ENCODE results near the gene SIRT6. TPM values are rescaled to one million over a fixed set of nuclear protein-coding genes. Genes with fewer than 3 reads are reported as not detected.
"Not testable (repeated sequence)": the region's sequence is repeated elsewhere in the genome, so short reads cannot be mapped to it uniquely, and the experiment has no call there.

Gene SIRT6
- total and polyA plus RNA-seq, 12 donors, result 7.9 to 26.9 (median 12.0) TPM

DNA sequence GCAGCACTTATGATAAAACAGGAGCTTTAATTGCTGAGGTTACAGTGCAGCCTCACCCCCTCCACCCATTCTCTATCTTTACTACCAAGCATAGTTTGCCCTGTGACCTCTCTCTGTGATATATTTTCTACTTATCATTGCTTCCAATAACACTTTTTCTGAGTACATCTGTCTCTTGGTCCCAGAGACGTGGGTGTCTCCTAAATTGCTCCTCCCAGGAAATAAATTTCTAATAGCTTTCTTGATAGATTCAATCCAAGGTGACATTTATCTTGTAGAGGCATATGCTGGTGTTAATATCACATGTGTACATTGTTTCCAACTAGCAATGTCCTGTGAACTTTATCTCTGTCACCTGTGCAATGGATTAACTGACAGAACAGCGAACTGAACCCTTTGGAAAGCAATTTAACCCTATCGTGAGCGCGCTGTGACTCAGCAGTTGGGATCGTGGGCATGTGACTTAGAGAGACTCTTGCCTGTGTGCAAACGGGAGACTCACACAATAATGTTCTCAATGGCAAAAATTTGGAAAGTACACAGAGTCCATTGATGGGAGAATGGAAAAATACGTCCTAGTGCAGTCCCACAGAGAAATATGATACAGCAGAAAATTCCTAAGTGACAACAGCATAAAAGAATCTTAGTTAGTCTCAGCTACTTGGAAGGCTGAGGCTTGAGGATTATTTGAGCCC lies 51.5 kb downstream of the SIRT6 start:
- no peaks in the 10 kb centered on the region for H3K36me3 ChIP-seq
- WGBS, 2 donors, result 39% methylated on average over 8 of the region's 8 CpGs
- DNase-seq (no peak), ATAC-seq (no peak)
- no peak for TF ChIP-seq CTCF (IDR thresholded peaks at IDR 0.05)
- H3K4me3 ChIP-seq, result no peak overlapping the region
- no peak overlapping the region for H3K27ac ChIP-seq
- no peaks in the 10 kb centered on the region for H3K4me1 ChIP-seq
- H3K9me3 ChIP-seq, result no peaks in the 10 kb centered on the region
- H3K27me3 ChIP-seq, result peaks cover 0 to 9% (median 0%) of the 10 kb centered on the region in 7 donors
- intact Hi-C loops (cut with DNase I), result no loop called here

- H3K36me3 ChIP-seq, H3K9me3 ChIP-seq, ATAC-seq, H3K27ac ChIP-seq, H3K4me1 ChIP-seq, H3K4me3 ChIP-seq, DNase-seq, H3K27me3 ChIP-seq: not testable (repeated sequence)
- intact Hi-C loops (cut with DNase I), result loop anchor here in 1 of 10 donors (5.0 kb wide), 1 partner anchor 1018 kb away; no protein-coding TSS in a partner anchor
- 86 to 93% methylated on average over 7 of the region's 7 CpGs for WGBS, 2 donors
Measured at GRCh38 chr19:4129050-4129449, 53.3 kb downstream of the SIRT6 start.

GRCh38 chr19:4127322-4127721 lies 55.0 kb downstream of the SIRT6 start:
- H3K27me3 ChIP-seq, H3K36me3 ChIP-seq, H3K27ac ChIP-seq, DNase-seq, H3K4me3 ChIP-seq, H3K9me3 ChIP-seq, ATAC-seq: not testable (repeated sequence)
- 85 to 87% methylated on average over 4 of the region's 4 CpGs for WGBS, 2 donors
- peaks cover 6 to 17% (median 16%) of the 10 kb centered on the region in 9 donors for H3K4me1 ChIP-seq
- intact Hi-C loops (cut with DNase I), result loop anchor here in 1 of 10 donors (5.0 kb wide), 1 partner anchor 1020 kb away; no protein-coding TSS in a partner anchor

GRCh38 chr19:4124638-4125037 lies 57.7 kb downstream of the SIRT6 start:
- H3K36me3 ChIP-seq, result peaks cover 0 to 11% (median 0%) of the 10 kb centered on the region in 9 donors
- WGBS, 2 donors, result 49 to 59% methylated on average over 8 of the region's 8 CpGs
- H3K27ac ChIP-seq, result peak overlapping the region in 8 of 10 donors; percentile 58 to 91 (median 74)
- TF ChIP-seq CTCF (IDR thresholded peaks at IDR 0.05), result no peak
- intact Hi-C loops (cut with DNase I), result loop anchor here in 2 of 10 donors (5.0 kb wide), 4 partner anchors 47 to 1023 kb away; partner anchors contain the start of genes EEF2 (in 1 of the 2) and PIAS4 (in 1 of the 2)
- no peaks in the 10 kb centered on the region for H3K27me3 ChIP-seq
- no peak for ATAC-seq
- peak overlapping the region in 9 of 10 donors; percentile 60 to 88 (median 68) for H3K4me3 ChIP-seq
- DNase-seq, result no peak
- peaks cover 6 to 33% (median 23%) of the 10 kb centered on the region in 9 donors for H3K4me1 ChIP-seq
- H3K9me3 ChIP-seq, result no peaks in the 10 kb centered on the region

Other genes with a start within 250 kb of the SIRT6 start
- gene NMRK2, start 249.5 kb downstream of the SIRT6 start, total RNA-seq, result 1,000 to 10,000 TPM in 1 of 10 donors, 100 to 1,000 TPM in 9; 241 to 2,570 (median 640) TPM
- gene NMRK2, start 249.5 kb downstream of the SIRT6 start, polyA plus RNA-seq, result 1,000 to 10,000 TPM; 1,128 to 1,168 TPM
- gene DAPK3, start 211.5 kb downstream of the SIRT6 start, total RNA-seq, result 100 to 1,000 TPM in 5 of 10 donors, 10 to 100 TPM in 5; 72.5 to 222 (median 99.5) TPM
- gene DAPK3, start 211.5 kb downstream of the SIRT6 start, polyA plus RNA-seq, result 100 to 1,000 TPM; 140 to 214 TPM
- gene EEF2, start 197.1 kb downstream of the SIRT6 start, total RNA-seq, result 1,000 to 10,000 TPM; 1,845 to 2,887 (median 2,645) TPM
- 1,000 to 10,000 TPM in 1 of 2 donors, 100 to 1,000 TPM in 1; 704 to 1,279 TPM for gene EEF2, start 197.1 kb downstream of the SIRT6 start, polyA plus RNA-seq
- 10 to 100 TPM; 11.5 to 22.8 (median 14.3) TPM for gene PIAS4, start 174.8 kb downstream of the SIRT6 start, total RNA-seq
- 10 to 100 TPM in 1 of 2 donors, 1 to 10 TPM in 1; 8.5 to 10.5 TPM for gene PIAS4, start 174.8 kb downstream of the SIRT6 start, polyA plus RNA-seq
- 10 to 100 TPM; 20.3 to 40.5 (median 26.3) TPM for gene ZBTB7A, start 115.7 kb downstream of the SIRT6 start, total RNA-seq
- 10 to 100 TPM in 1 of 2 donors, 1 to 10 TPM in 1; 9.6 to 13.2 TPM for gene ZBTB7A, start 115.7 kb downstream of the SIRT6 start, polyA plus RNA-seq
- gene MAP2K2, start 58.4 kb downstream of the SIRT6 start, total RNA-seq, result 100 to 1,000 TPM in 5 of 10 donors, 10 to 100 TPM in 5; 91.5 to 155 (median 101) TPM
- 100 to 1,000 TPM; 163 to 288 TPM for gene MAP2K2, start 58.4 kb downstream of the SIRT6 start, polyA plus RNA-seq
- gene CREB3L3, start 28.9 kb downstream of the SIRT6 start, total RNA-seq, result not detected
- under 1 TPM in 1 of 2 donors, not detected in 1; 0.01 TPM for gene CREB3L3, start 28.9 kb downstream of the SIRT6 start, polyA plus RNA-seq
- gene ANKRD24, start 126 bp upstream of the SIRT6 start, total RNA-seq, result 1 to 10 TPM in 1 of 10 donors, under 1 TPM in 9; 0.12 to 1.0 (median 0.29) TPM
- gene ANKRD24, start 126 bp upstream of the SIRT6 start, polyA plus RNA-seq, result under 1 TPM; 0.14 to 0.66 TPM
- gene EBI3, start 47.0 kb upstream of the SIRT6 start, total RNA-seq, result 1 to 10 TPM in 2 of 10 donors, under 1 TPM in 4, not detected in 4; 0.49 to 2.2 (median 0.81) TPM
- gene EBI3, start 47.0 kb upstream of the SIRT6 start, polyA plus RNA-seq, result 1 to 10 TPM in 1 of 2 donors, under 1 TPM in 1; 0.73 to 2.4 TPM
- 10 to 100 TPM in 6 of 10 donors, 1 to 10 TPM in 4; 7.9 to 11.9 (median 10.4) TPM for gene YJU2, start 64.5 kb upstream of the SIRT6 start, total RNA-seq
- 10 to 100 TPM; 29.2 to 32.8 TPM for gene YJU2, start 64.5 kb upstream of the SIRT6 start, polyA plus RNA-seq
- gene SHD, start 96.7 kb upstream of the SIRT6 start, total RNA-seq, result under 1 TPM in 3 of 10 donors, not detected in 7; 0.17 to 0.37 (median 0.30) TPM
- gene SHD, start 96.7 kb upstream of the SIRT6 start, polyA plus RNA-seq, result under 1 TPM in 1 of 2 donors, not detected in 1; 0.03 TPM
- gene TMIGD2, start 119.8 kb upstream of the SIRT6 start, total RNA-seq, result under 1 TPM in 1 of 10 donors, not detected in 9; 0.35 TPM
- under 1 TPM in 1 of 2 donors, not detected in 1; 0.07 TPM for gene TMIGD2, start 119.8 kb upstream of the SIRT6 start, polyA plus RNA-seq
- gene FSD1, start 122.0 kb upstream of the SIRT6 start, total RNA-seq, result under 1 TPM in 1 of 10 donors, not detected in 9; 0.25 TPM
- gene FSD1, start 122.0 kb upstream of the SIRT6 start, polyA plus RNA-seq, result under 1 TPM in 1 of 2 donors, not detected in 1; 0.10 TPM
- 1 to 10 TPM in 9 of 10 donors, under 1 TPM in 1; 0.56 to 9.1 (median 2.6) TPM for gene STAP2, start 156.3 kb upstream of the SIRT6 start, total RNA-seq
- gene STAP2, start 156.3 kb upstream of the SIRT6 start, polyA plus RNA-seq, result 1 to 10 TPM; 2.1 to 2.2 TPM
- gene MPND, start 161.0 kb upstream of the SIRT6 start, total RNA-seq, result 10 to 100 TPM; 18.7 to 26.6 (median 20.9) TPM
- gene MPND, start 161.0 kb upstream of the SIRT6 start, polyA plus RNA-seq, result 10 to 100 TPM; 15.2 to 25.2 TPM
- gene SH3GL1, start 218.0 kb upstream of the SIRT6 start, total RNA-seq, result 10 to 100 TPM; 13.1 to 33.4 (median 17.6) TPM
- 10 to 100 TPM; 20.1 to 41.8 TPM for gene SH3GL1, start 218.0 kb upstream of the SIRT6 start, polyA plus RNA-seq
- 1 to 10 TPM; 4.5 to 8.7 (median 6.6) TPM for gene CHAF1A, start 220.1 kb upstream of the SIRT6 start, total RNA-seq
- 1 to 10 TPM; 4.2 to 4.4 TPM for gene CHAF1A, start 220.1 kb upstream of the SIRT6 start, polyA plus RNA-seq